GM18951 (cell line): Measurements from ENCODE around the gene DNAJB8.

Experiments
- POLR2A ChIP-seq: IDR thresholded peaks from 4 replicates; pipeline ENCODE4 v1.6.1; 2011; ENCODE audit warnings: mild to moderate bottlenecking; ENCODE audit not compliant: insufficient read length, insufficient read depth; ENCODE audit errors: extremely low read depth
- in situ Hi-C: fragments of 300-500 bp; cut with MboI; formaldehyde crosslinking; loops from one replicate; pipeline ENCODE4 v1.12.0; 2022; ENCODE audit warnings: low sequenced_read_pairs, mixed read lengths, inconsistent platforms; ENCODE audit not compliant: unreplicated experiment

The DNAJB8 gene

GRCh38 chr3:128433837-128434165 lies 32.9 kb downstream of the DNAJB8 start:
- in situ Hi-C loops: loop anchor here (10.0 kb wide), 1 partner anchor 61 kb away; the partner anchor contains the start of gene GATA2
- TF ChIP-seq POLR2A: no peak

GRCh38 chr3:128432971-128433836 lies 33.5 kb downstream of the DNAJB8 start:
- no peak for TF ChIP-seq POLR2A
- in situ Hi-C loops: loop anchor here (10.0 kb wide), 1 partner anchor 62 kb away; the partner anchor contains the start of gene GATA2

GRCh38 chr3:128432301-128432970 lies 34.3 kb downstream of the DNAJB8 start:
- in situ Hi-C loops: loop anchor here (10.0 kb wide), 1 partner anchor 62 kb away; the partner anchor contains the start of gene GATA2
- TF ChIP-seq POLR2A: no peak

- in situ Hi-C loops: loop anchor here (10.0 kb wide), 1 partner anchor 63 kb away; the partner anchor contains the start of gene GATA2
These were observed 34.8 kb downstream of the DNAJB8 start for GRCh38 chr3:128431803-128432300.

DNA sequence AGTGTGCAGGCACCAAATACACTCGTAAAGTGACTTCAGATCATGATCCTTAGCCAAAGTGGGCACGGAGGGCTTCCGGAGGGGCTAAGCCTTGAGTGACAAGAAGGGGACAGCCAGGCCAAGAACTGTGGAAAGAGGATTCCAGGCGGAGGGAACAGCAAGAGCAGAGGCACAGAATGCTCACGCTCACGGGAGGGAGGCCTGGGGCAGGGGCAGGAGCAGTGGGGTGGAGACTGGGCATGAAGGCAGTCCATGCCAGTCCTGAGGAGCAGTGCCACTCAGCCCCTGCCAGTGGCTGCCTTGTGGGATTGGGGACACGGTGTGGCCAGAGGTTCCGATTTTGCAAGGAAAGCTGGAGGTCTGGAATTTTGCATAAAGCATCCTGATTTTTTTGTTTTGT lies 36.0 kb downstream of the DNAJB8 start:
- no peak for TF ChIP-seq POLR2A
- in situ Hi-C loops: loop anchor here (10.0 kb wide), 1 partner anchor 64 kb away; the partner anchor contains the start of gene GATA2

More at GRCh38 chr3:128431803-128432300, 34.8 kb downstream of the DNAJB8 start:
- TF ChIP-seq POLR2A: no peak

DNA sequence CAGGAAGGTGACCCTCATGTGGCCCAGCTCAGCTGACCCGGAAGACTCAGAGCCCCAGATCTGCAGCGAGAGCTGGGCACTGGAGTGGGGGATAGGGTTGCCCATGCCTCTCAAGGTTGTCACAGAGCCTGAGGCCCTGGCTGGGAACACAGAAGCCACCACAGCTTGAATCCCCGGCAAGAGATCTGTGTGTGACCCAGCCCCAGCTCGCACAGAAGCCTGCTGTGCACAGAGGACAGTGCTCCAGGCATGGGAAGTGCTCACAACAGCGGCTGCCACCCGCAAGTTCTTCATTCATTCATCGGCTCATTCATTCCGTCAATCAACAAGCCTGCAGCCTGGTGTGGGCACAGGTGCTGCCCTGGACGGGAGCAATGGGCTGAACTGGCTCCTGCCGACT lies 36.4 kb downstream of the DNAJB8 start:
- TF ChIP-seq POLR2A: no peak
- in situ Hi-C loops: loop anchor here (10.0 kb wide), 1 partner anchor 64 kb away; the partner anchor contains the start of gene GATA2

GRCh38 chr3:128429751-128430150 lies 36.9 kb downstream of the DNAJB8 start:
- in situ Hi-C loops: loop anchor here (10.0 kb wide), 1 partner anchor 65 kb away; the partner anchor contains the start of gene GATA2
- no peak for TF ChIP-seq POLR2A

- in situ Hi-C loops: no loop called here
- TF ChIP-seq POLR2A: no peak
These were observed 37.4 kb downstream of the DNAJB8 start for GRCh38 chr3:128429275-128429674.

DNA sequence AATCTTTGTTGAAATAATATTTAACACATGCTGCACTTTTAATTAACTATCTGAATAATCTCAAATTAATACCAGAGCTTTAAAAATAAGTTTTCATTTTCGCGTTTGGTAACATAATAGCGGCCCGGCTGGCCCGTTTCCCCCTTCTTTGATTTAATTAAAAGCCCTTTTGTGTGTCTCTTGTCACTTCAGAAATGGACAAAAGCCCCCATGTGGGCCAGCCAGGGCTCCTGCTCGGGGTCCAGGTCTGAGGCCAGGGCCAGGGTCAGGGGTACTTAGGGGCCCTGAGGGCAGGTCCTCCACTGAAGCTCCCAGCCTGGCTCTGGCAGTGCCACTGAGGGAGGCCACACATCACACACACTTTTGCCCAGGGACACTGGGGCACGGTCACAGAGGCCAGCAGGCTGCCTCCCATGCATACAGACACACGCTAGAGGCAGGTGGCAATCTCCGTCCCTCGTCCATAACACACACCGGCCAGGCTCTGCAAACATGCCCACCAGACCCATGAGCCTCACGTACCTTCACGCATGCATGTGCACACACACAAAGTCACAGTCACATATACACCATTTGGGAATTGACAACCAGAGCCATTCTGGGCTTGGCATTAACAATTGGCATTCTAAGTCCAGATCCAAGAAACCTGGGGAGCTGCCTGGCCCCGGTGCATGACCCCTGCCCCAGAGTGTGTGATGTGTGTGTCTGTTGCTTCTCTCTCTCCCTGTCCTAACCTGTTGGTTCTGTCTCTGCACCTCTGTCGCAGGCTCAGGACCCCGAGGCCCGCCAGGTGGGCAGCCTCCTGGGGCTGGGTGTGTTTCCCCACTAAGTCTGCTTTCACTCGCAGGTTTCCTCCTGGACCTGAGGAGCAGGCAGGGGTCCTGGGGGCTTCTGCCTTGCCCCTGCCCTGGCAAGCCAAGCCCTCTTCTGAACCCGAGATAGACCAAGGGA lies 38.5 kb downstream of the DNAJB8 start:
- in situ Hi-C loops: no loop called here
- no peak for TF ChIP-seq POLR2A

- TF ChIP-seq POLR2A: no peak
- in situ Hi-C loops: no loop called here
These were observed 39.4 kb downstream of the DNAJB8 start for GRCh38 chr3:128427175-128427857.

GRCh38 chr3:128426128-128426921 lies 40.4 kb downstream of the DNAJB8 start:
- TF ChIP-seq POLR2A: no peak
- in situ Hi-C loops: no loop called here
